HepG2 (cell line): ENCODE data around the gene RABEP1. TPM values are rescaled to one million over a fixed set of nuclear protein-coding genes. Genes with fewer than 3 reads are reported as not detected.

Experiments used
- CBX5 ChIP-seq: sonication (generic); formaldehyde crosslinking; IDR thresholded peaks from 2 replicates; pipeline ENCODE4 v1.4.0; 2020; ENCODE audit warnings: missing genetic modification reagents, borderline replicate concordance
- CEBPB ChIP-seq: IDR thresholded peaks from 2 replicates; pipeline ENCODE4 v1.6.1; 2011; ENCODE audit warnings: low read depth, low read length, improper control_type of control experiment, borderline replicate concordance
- EZH2 ChIP-seq: conservative IDR thresholded peaks from 2 replicates; pipeline ENCODE4 v1.6.1; 2012; ENCODE audit warnings: mild to moderate bottlenecking, low read depth, low read length, moderate library complexity
- FOXJ3 ChIP-seq: sonication (generic); formaldehyde crosslinking; IDR thresholded peaks from 2 replicates; pipeline ENCODE4 v1.4.0; 2020; ENCODE audit warnings: missing genetic modification reagents, mild to moderate bottlenecking, borderline replicate concordance
- FOXK1 ChIP-seq: sonication (generic); formaldehyde crosslinking; IDR thresholded peaks from 2 replicates; pipeline ENCODE4 v1.4.0; 2020; ENCODE audit warnings: low read depth, missing genetic modification reagents, borderline replicate concordance
- HDAC1 ChIP-seq: sonication (generic); formaldehyde crosslinking; IDR thresholded peaks from 2 replicates; pipeline ENCODE4 v1.5.1; 2020; ENCODE audit warnings: mild to moderate bottlenecking, missing genetic modification reagents
- HOXA3 ChIP-seq: sonication (generic); formaldehyde crosslinking; IDR thresholded peaks from 2 replicates; pipeline ENCODE4 v1.5.0; 2020; ENCODE audit warnings: missing genetic modification reagents
- NONO ChIP-seq, 2 experiments: fragments of 450-650 bp in 1 of 2; sonication (generic) in 1 of 2; formaldehyde crosslinking in 1 of 2; IDR thresholded peaks in 1 of 2; conservative IDR thresholded peaks in 1 of 2; 2 replicates each; pipeline versions ENCODE4 v1.6.1 to v1.8.0; 2017 to 2022; ENCODE audit warnings: mild to moderate bottlenecking in 1 of 2, missing genetic modification reagents in 1 of 2, moderate library complexity in 1 of 2
- SIN3B ChIP-seq: fragments of 150-350 bp; IDR thresholded peaks from 2 replicates; pipeline ENCODE4 v1.6.1; 2014; ENCODE audit warnings: low read length
- SOX6 ChIP-seq, 2 experiments: fragments of 450-650 bp in 1 of 2; sonication (generic) in 1 of 2; formaldehyde crosslinking in 1 of 2; IDR thresholded peaks; 2 replicates each; pipeline versions ENCODE4 v1.4.0 to v1.6.1; 2017 to 2020; ENCODE audit warnings: antibody characterized with exemption in 1 of 2, mild to moderate bottlenecking in 1 of 2, missing genetic modification reagents in 1 of 2
- SP140L ChIP-seq: sonication (generic); formaldehyde crosslinking; IDR thresholded peaks from 2 replicates; pipeline ENCODE4 v1.4.0; 2020; ENCODE audit warnings: missing genetic modification reagents, borderline replicate concordance
- TCF7L2 ChIP-seq: IDR thresholded peaks from 2 replicates; pipeline ENCODE4 v1.6.1; 2011; ENCODE audit warnings: mild to moderate bottlenecking, low read depth, low read length, moderate library complexity
- UBTF ChIP-seq: sonication (generic); formaldehyde crosslinking; IDR thresholded peaks from 2 replicates; pipeline ENCODE4 v1.4.0; 2020; ENCODE audit warnings: mild to moderate bottlenecking, missing genetic modification reagents
- ZBTB3 ChIP-seq: sonication (generic); formaldehyde crosslinking; IDR thresholded peaks from 2 replicates; pipeline ENCODE4 v1.4.0; 2020; ENCODE audit warnings: low read depth, mild to moderate bottlenecking, moderate library complexity, missing genetic modification reagents, borderline replicate concordance
- ZBTB34 ChIP-seq: sonication (generic); formaldehyde crosslinking; IDR thresholded peaks from 2 replicates; pipeline ENCODE4 v1.8.0; 2022; ENCODE audit warnings: mild to moderate bottlenecking, missing genetic modification reagents
- ZNF12 ChIP-seq: sonication (generic); formaldehyde crosslinking; IDR thresholded peaks from 2 replicates; pipeline ENCODE4 v1.5.0; 2020; ENCODE audit warnings: missing genetic modification reagents
- ZNF547 ChIP-seq: sonication (generic); formaldehyde crosslinking; IDR thresholded peaks from 2 replicates; pipeline ENCODE4 v1.5.1; 2020; ENCODE audit warnings: mild to moderate bottlenecking, missing genetic modification reagents
- ZNF670 ChIP-seq: sonication (generic); formaldehyde crosslinking; IDR thresholded peaks from 2 replicates; pipeline ENCODE4 v1.8.0; 2022; ENCODE audit warnings: mild to moderate bottlenecking, missing genetic modification reagents, borderline replicate concordance
- ZNF749 ChIP-seq: sonication (generic); formaldehyde crosslinking; IDR thresholded peaks from 2 replicates; pipeline ENCODE4 v1.8.0; 2022; ENCODE audit warnings: mild to moderate bottlenecking, missing genetic modification reagents, moderate library complexity, borderline replicate concordance
- ZNF777 ChIP-seq: sonication (generic); formaldehyde crosslinking; IDR thresholded peaks from 2 replicates; pipeline ENCODE4 v1.4.0; 2020; ENCODE audit warnings: missing genetic modification reagents
- ZNF878 ChIP-seq: sonication (generic); formaldehyde crosslinking; IDR thresholded peaks from 2 replicates; pipeline ENCODE4 v1.8.1; 2023; ENCODE audit warnings: mild to moderate bottlenecking, missing genetic modification reagents, moderate library complexity
- ZNF883 ChIP-seq: sonication (generic); formaldehyde crosslinking; IDR thresholded peaks from 2 replicates; pipeline ENCODE4 v1.5.1; 2020; ENCODE audit warnings: mild to moderate bottlenecking, missing genetic modification reagents; ENCODE audit errors: not compliant biosample characterization
- polyA plus RNA-seq, 8 experiments: library from polyadenylated mRNA; depleted of rRNA in 3 of 8; stranded (reverse) in 7 of 8; unstranded in 1 of 8; fragments of >200 nt; fragmentation: Illumina TruSeq in 4 of 8; extraction: Trizol in 4 of 8; gene quantifications; 2 replicates each; pipeline versions ENCODE4 v1.2.1 to v1.2.3, GENCODE V29; 2011 to 2016; ENCODE audit warnings: low read depth in 4 of 8, missing spikeins in 1 of 8, mixed read lengths in 1 of 8; ENCODE audit not compliant: insufficient read depth in 1 of 8
- total RNA-seq, 5 experiments: library from RNA; depleted of rRNA; stranded (reverse); fragments of >200 nt; fragmentation: Illumina TruSeq; extraction: Trizol; gene quantifications; 2 replicates each; pipeline ENCODE4 v1.2.3, GENCODE V29; 2016; ENCODE audit warnings: low read depth in 1 of 5
- TF ChIP-seq, protein P1 (sequence below): sonication (generic); formaldehyde crosslinking; IDR thresholded peaks from 2 replicates; pipeline ENCODE4 v1.8.1; 2022; ENCODE audit warnings: low read depth, mild to moderate bottlenecking, missing genetic modification reagents

The RABEP1 gene
- total and polyA plus RNA-seq, 2 of the 13 experiments (the other 11 are each of a cell fraction or from before 2014, with no cell fraction given) = 13.7 to 41.5 TPM

GRCh38 chr17:5405400-5405799 lies 123.3 kb downstream of the RABEP1 start (continued):
- TF ChIP-seq, protein P1, sequence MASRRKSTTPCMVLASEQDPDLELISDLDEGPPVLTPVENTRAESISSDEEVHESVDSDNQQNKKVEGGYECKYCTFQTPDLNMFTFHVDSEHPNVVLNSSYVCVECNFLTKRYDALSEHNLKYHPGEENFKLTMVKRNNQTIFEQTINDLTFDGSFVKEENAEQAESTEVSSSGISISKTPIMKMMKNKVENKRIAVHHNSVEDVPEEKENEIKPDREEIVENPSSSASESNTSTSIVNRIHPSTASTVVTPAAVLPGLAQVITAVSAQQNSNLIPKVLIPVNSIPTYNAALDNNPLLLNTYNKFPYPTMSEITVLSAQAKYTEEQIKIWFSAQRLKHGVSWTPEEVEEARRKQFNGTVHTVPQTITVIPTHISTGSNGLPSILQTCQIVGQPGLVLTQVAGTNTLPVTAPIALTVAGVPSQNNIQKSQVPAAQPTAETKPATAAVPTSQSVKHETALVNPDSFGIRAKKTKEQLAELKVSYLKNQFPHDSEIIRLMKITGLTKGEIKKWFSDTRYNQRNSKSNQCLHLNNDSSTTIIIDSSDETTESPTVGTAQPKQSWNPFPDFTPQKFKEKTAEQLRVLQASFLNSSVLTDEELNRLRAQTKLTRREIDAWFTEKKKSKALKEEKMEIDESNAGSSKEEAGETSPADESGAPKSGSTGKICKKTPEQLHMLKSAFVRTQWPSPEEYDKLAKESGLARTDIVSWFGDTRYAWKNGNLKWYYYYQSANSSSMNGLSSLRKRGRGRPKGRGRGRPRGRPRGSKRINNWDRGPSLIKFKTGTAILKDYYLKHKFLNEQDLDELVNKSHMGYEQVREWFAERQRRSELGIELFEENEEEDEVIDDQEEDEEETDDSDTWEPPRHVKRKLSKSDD = no peak
- TF ChIP-seq HDAC1 (CRISPR knock-in tag) = peak; percentile 58; the same call in 1 of the 2 replicates
- no peak for TF ChIP-seq ZNF749 (CRISPR knock-in tag)
- no peak for TF ChIP-seq SOX6 (IDR thresholded peaks at IDR 0.05)
- peak; percentile 81 for TF ChIP-seq SOX6 (CRISPR knock-in tag; IDR thresholded peaks at IDR 0.05)
- no peak for TF ChIP-seq ZNF878 (CRISPR knock-in tag)
- no peak for TF ChIP-seq EZH2
- TF ChIP-seq FOXK1 (CRISPR knock-in tag) = peak; percentile 68; the same call in 1 of the 2 replicates
- TF ChIP-seq SP140L (CRISPR knock-in tag) = no peak
- 0 out of 2 replicates have a peak, but pooled peaks have one; percentile 60 for TF ChIP-seq ZNF547 (CRISPR knock-in tag)
- peak; percentile 57; the same call in 1 of the 2 replicates for TF ChIP-seq ZNF12 (CRISPR knock-in tag)
- TF ChIP-seq FOXJ3 (CRISPR knock-in tag) = peak; percentile 73; the same call in 1 of the 2 replicates
- TF ChIP-seq TCF7L2 = no peak
- TF ChIP-seq ZNF777 (CRISPR knock-in tag) = peak; percentile 40; the same call in 1 of the 2 replicates
- TF ChIP-seq SIN3B = no peak
- peak; percentile 77; the same call in 1 of the 2 replicates for TF ChIP-seq ZBTB34 (CRISPR knock-in tag)
- peak; percentile 40; the same call in 1 of the 2 replicates for TF ChIP-seq HOXA3 (CRISPR knock-in tag)
- no peak for TF ChIP-seq ZBTB3
- TF ChIP-seq UBTF (CRISPR knock-in tag) = no peak
- 0 out of 2 replicates have a peak, but pooled peaks have one; percentile 10 for TF ChIP-seq CEBPB
- no peak for TF ChIP-seq CBX5 (CRISPR knock-in tag)
- TF ChIP-seq NONO (IDR thresholded peaks at IDR 0.05) = no peak
- peak; percentile 41; the same call in 1 of the 2 replicates for TF ChIP-seq NONO (CRISPR knock-in tag; conservative IDR thresholded peaks at IDR 0.05)
- no peak for TF ChIP-seq ZNF883
- no peak for TF ChIP-seq ZNF670 (CRISPR knock-in tag)
